ACC112 (cell line): Measurements from ENCODE around the gene RAB3C.

Source experiments
- H2AFZ ChIP-seq: fragments of 200-600 bp; sonication (generic); one replicate; pipeline ENCODE4 v1.6.0; 2017; ENCODE audit warnings: antibody characterized with exemption, low read length; ENCODE audit not compliant: unreplicated experiment
- H3K27ac ChIP-seq: fragments of 200-600 bp; sonication (generic); 2 replicates; pipeline ENCODE4 v1.5.1; 2014; ENCODE audit warnings: low read depth, mild to moderate bottlenecking, antibody characterized with exemption, low read length, moderate library complexity
- H3K27me3 ChIP-seq: fragments of 200-600 bp; sonication (generic); 2 replicates; pipeline ENCODE4 v1.6.1; 2014; ENCODE audit warnings: mild to moderate bottlenecking, antibody characterized with exemption, low read length, moderate library complexity, mixed read lengths; ENCODE audit not compliant: insufficient read depth
- H3K36me3 ChIP-seq: fragments of 200-600 bp; sonication (generic); 2 replicates; pipeline ENCODE4 v1.6.1; 2016; ENCODE audit warnings: mild to moderate bottlenecking, antibody characterized with exemption, low read length, moderate library complexity, mixed read lengths; ENCODE audit not compliant: insufficient read depth
- H3K4me1 ChIP-seq: fragments of 200-600 bp; sonication (generic); one replicate; pipeline ENCODE4 v1.6.1; 2016; ENCODE audit warnings: low read length, mixed read lengths; ENCODE audit not compliant: insufficient read depth, unreplicated experiment, control insufficient read depth
- H3K4me3 ChIP-seq: fragments of 200-600 bp; sonication (generic); 2 replicates; pipeline ENCODE4 v1.5.1; 2014; ENCODE audit warnings: mild to moderate bottlenecking, low read depth, low read length
- H3K79me2 ChIP-seq: fragments of 200-600 bp; sonication (generic); one replicate; pipeline ENCODE4 v1.6.0; 2016; ENCODE audit warnings: low read length; ENCODE audit not compliant: control insufficient read depth, unreplicated experiment, insufficient read depth

RAB3C gene

GRCh38 chr5:58764199-58764598, 181.3 kb downstream of the RAB3C start:
- Histone ChIP-seq H3K4me3 (no peak overlapping the region), H3K27me3 (peaks cover 36% of the 10 kb centered on the region), H3K4me1 (no peaks in the 10 kb centered on the region), H2AFZ (no peak overlapping the region), H3K79me2 (no peaks in the 10 kb centered on the region), H3K36me3 (no peaks in the 10 kb centered on the region), H3K27ac (no peak overlapping the region)

GRCh38 chr5:58765058-58765457, 182.2 kb downstream of the RAB3C start:
- H3K4me1 ChIP-seq: no peaks in the 10 kb centered on the region
- peaks cover 45% of the 10 kb centered on the region for H3K27me3 ChIP-seq
- no peak overlapping the region for H3K4me3 ChIP-seq
- H3K27ac ChIP-seq: no peak overlapping the region
- H3K36me3 ChIP-seq: no peaks in the 10 kb centered on the region
- H2AFZ ChIP-seq: no peak overlapping the region
- H3K79me2 ChIP-seq: no peaks in the 10 kb centered on the region

- Histone ChIP-seq H2AFZ (no peak overlapping the region), H3K79me2 (no peaks in the 10 kb centered on the region), H3K4me1 (no peaks in the 10 kb centered on the region), H3K36me3 (no peaks in the 10 kb centered on the region), H3K4me3 (no peak overlapping the region), H3K27me3 (peaks cover 61% of the 10 kb centered on the region), H3K27ac (no peak overlapping the region)
These were observed 184.2 kb downstream of the RAB3C start for GRCh38 chr5:58767104-58767503.

- H3K4me1 ChIP-seq: no peaks in the 10 kb centered on the region
- H3K36me3 ChIP-seq: no peaks in the 10 kb centered on the region
- no peaks in the 10 kb centered on the region for H3K79me2 ChIP-seq
- peaks cover 71% of the 10 kb centered on the region for H3K27me3 ChIP-seq
- H2AFZ ChIP-seq: no peak overlapping the region
- no peak overlapping the region for H3K4me3 ChIP-seq
- H3K27ac ChIP-seq: no peak overlapping the region
These were observed 187.3 kb downstream of the RAB3C start for GRCh38 chr5:58770136-58770535.

GRCh38 chr5:58771796-58772195, 188.9 kb downstream of the RAB3C start:
- Histone ChIP-seq H3K36me3 (no peaks in the 10 kb centered on the region), H3K4me3 (no peak overlapping the region), H3K4me1 (no peaks in the 10 kb centered on the region)

GRCh38 chr5:58773744-58774441, 191.0 kb downstream of the RAB3C start:
- no peaks in the 10 kb centered on the region for H3K36me3 ChIP-seq
- H3K27ac ChIP-seq: no peak overlapping the region
- H3K27me3 ChIP-seq: peaks cover 60% of the 10 kb centered on the region
- no peaks in the 10 kb centered on the region for H3K79me2 ChIP-seq
- H3K4me1 ChIP-seq: no peaks in the 10 kb centered on the region
- H3K4me3 ChIP-seq: no peak overlapping the region
- no peak overlapping the region for H2AFZ ChIP-seq

More at GRCh38 chr5:58771796-58772195, 188.9 kb downstream of the RAB3C start:
- Histone ChIP-seq H3K79me2 (no peaks in the 10 kb centered on the region), H3K27ac (no peak overlapping the region), H3K27me3 (peaks cover 67% of the 10 kb centered on the region), H2AFZ (no peak overlapping the region)

GRCh38 chr5:58774937-58775336, 192.1 kb downstream of the RAB3C start:
- no peaks in the 10 kb centered on the region for H3K79me2 ChIP-seq
- H3K4me3 ChIP-seq: no peak overlapping the region
- H3K27ac ChIP-seq: no peak overlapping the region
- peaks cover 56% of the 10 kb centered on the region for H3K27me3 ChIP-seq
- no peak overlapping the region for H2AFZ ChIP-seq
- no peaks in the 10 kb centered on the region for H3K36me3 ChIP-seq
- H3K4me1 ChIP-seq: no peaks in the 10 kb centered on the region

GRCh38 chr5:58775701-58776262, 192.9 kb downstream of the RAB3C start:
- Histone ChIP-seq H3K4me1 (no peaks in the 10 kb centered on the region), H3K36me3 (no peaks in the 10 kb centered on the region), H3K27me3 (peaks cover 56% of the 10 kb centered on the region), H3K79me2 (no peaks in the 10 kb centered on the region), H3K4me3 (no peak overlapping the region), H3K27ac (no peak overlapping the region), H2AFZ (no peak overlapping the region)

- Histone ChIP-seq H2AFZ (no peak overlapping the region), H3K79me2 (no peaks in the 10 kb centered on the region), H3K27ac (no peak overlapping the region), H3K36me3 (no peaks in the 10 kb centered on the region), H3K27me3 (peaks cover 55% of the 10 kb centered on the region), H3K4me3 (no peak overlapping the region), H3K4me1 (no peaks in the 10 kb centered on the region)
These were observed 193.7 kb downstream of the RAB3C start for GRCh38 chr5:58776559-58776958.

- H3K4me1 ChIP-seq: no peaks in the 10 kb centered on the region
- H3K36me3 ChIP-seq: no peaks in the 10 kb centered on the region
- peaks cover 56% of the 10 kb centered on the region for H3K27me3 ChIP-seq
- no peaks in the 10 kb centered on the region for H3K79me2 ChIP-seq
- H3K4me3 ChIP-seq: no peak overlapping the region
- H2AFZ ChIP-seq: no peak overlapping the region
- no peak overlapping the region for H3K27ac ChIP-seq
These were observed 196.0 kb downstream of the RAB3C start for GRCh38 chr5:58778888-58779287.

- H3K27ac ChIP-seq: no peak overlapping the region
- H3K4me3 ChIP-seq: no peak overlapping the region
- no peaks in the 10 kb centered on the region for H3K36me3 ChIP-seq
- peaks cover 83% of the 10 kb centered on the region for H3K27me3 ChIP-seq
- H3K4me1 ChIP-seq: no peaks in the 10 kb centered on the region
- no peak overlapping the region for H2AFZ ChIP-seq
- no peaks in the 10 kb centered on the region for H3K79me2 ChIP-seq
These were observed 203.2 kb downstream of the RAB3C start for GRCh38 chr5:58786035-58786434.
